ENCODE measurements around the gene MCF2L2.

Gene MCF2L2

DNA sequence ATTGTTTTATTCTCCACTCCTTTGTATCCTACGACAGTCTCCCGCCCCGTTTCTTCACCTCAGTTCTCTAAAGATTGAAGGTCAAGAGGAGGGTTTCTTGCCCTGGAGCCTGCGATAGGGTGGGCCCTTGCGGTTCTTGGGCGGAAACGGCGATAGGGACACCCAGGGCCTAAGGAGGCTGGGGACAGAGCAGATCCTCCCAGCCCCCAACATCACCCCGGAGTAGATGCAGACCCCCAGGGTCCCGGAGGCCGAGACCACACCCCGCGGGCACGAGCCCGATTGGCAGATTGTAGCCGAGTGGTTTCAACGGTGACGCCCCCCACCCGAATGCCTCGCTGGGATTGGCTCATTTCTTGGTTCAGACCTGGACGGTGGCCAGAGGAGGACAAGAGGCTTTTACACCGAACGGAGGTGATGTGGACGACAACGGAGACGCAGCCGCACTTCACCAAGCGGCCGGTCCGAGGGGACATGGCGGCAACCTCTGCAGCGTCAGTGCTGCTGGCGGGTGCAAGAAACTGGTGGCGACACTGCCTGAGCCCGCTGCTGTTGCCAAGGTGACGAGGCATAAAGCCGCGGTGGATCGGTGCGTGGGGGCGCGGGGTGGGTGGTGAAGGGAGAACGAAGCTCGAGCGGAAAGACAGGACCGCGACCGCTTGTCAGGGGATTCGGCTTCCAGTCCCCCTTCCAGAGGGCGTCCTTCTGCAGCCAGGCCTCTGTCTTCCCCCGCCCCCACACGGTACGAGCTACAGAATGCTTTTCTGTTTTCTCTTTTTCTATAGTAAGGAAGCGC, 19.0 kb upstream of the MCF2L2 start (continued):
- TF ChIP-seq, protein P1, sequence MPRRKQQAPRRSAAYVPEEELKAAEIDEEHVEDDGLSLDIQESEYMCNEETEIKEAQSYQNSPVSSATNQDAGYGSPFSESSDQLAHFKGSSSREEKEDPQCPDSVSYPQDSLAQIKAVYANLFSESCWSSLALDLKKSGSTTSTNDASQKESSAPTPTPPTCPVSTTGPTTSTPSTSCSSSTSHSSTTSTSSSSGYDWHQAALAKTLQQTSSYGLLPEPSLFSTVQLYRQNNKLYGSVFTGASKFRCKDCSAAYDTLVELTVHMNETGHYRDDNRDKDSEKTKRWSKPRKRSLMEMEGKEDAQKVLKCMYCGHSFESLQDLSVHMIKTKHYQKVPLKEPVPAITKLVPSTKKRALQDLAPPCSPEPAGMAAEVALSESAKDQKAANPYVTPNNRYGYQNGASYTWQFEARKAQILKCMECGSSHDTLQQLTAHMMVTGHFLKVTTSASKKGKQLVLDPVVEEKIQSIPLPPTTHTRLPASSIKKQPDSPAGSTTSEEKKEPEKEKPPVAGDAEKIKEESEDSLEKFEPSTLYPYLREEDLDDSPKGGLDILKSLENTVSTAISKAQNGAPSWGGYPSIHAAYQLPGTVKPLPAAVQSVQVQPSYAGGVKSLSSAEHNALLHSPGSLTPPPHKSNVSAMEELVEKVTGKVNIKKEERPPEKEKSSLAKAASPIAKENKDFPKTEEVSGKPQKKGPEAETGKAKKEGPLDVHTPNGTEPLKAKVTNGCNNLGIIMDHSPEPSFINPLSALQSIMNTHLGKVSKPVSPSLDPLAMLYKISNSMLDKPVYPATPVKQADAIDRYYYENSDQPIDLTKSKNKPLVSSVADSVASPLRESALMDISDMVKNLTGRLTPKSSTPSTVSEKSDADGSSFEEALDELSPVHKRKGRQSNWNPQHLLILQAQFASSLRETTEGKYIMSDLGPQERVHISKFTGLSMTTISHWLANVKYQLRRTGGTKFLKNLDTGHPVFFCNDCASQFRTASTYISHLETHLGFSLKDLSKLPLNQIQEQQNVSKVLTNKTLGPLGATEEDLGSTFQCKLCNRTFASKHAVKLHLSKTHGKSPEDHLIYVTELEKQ (tag by site-specific recombination; IDR thresholded peaks at IDR 0.05; ENCODE audit: borderline replicate concordance): peak; percentile 25; the same call in 1 of the 2 replicates
- peak; percentile 77 for TF ChIP-seq GLIS1 (tag by site-specific recombination; IDR thresholded peaks at IDR 0.05)
- TF ChIP-seq, protein P2, sequence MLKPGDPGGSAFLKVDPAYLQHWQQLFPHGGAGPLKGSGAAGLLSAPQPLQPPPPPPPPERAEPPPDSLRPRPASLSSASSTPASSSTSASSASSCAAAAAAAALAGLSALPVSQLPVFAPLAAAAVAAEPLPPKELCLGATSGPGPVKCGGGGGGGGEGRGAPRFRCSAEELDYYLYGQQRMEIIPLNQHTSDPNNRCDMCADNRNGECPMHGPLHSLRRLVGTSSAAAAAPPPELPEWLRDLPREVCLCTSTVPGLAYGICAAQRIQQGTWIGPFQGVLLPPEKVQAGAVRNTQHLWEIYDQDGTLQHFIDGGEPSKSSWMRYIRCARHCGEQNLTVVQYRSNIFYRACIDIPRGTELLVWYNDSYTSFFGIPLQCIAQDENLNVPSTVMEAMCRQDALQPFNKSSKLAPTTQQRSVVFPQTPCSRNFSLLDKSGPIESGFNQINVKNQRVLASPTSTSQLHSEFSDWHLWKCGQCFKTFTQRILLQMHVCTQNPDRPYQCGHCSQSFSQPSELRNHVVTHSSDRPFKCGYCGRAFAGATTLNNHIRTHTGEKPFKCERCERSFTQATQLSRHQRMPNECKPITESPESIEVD (tag by site-specific recombination; IDR thresholded peaks at IDR 0.05): no peak
- 0 out of 2 replicates have a peak, but pooled peaks have one; percentile 15 for TF ChIP-seq ZBTB48 (tag by site-specific recombination; IDR thresholded peaks at IDR 0.05)
- 0 out of 2 replicates have a peak, but pooled peaks have one; percentile 20 for TF ChIP-seq ZNF792 (tag by site-specific recombination; IDR thresholded peaks at IDR 0.05)
- peak; percentile 76 for TF ChIP-seq SP7 (tag by site-specific recombination; IDR thresholded peaks at IDR 0.05)
- TF ChIP-seq, protein P3, sequence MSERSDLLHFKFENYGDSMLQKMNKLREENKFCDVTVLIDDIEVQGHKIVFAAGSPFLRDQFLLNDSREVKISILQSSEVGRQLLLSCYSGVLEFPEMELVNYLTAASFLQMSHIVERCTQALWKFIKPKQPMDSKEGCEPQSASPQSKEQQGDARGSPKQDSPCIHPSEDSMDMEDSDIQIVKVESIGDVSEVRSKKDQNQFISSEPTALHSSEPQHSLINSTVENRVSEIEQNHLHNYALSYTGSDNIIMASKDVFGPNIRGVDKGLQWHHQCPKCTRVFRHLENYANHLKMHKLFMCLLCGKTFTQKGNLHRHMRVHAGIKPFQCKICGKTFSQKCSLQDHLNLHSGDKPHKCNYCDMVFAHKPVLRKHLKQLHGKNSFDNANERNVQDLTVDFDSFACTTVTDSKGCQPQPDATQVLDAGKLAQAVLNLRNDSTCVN (tag by site-specific recombination; optimal IDR thresholded peaks at IDR 0.05): peak; percentile 68
- TF ChIP-seq, protein P4, sequence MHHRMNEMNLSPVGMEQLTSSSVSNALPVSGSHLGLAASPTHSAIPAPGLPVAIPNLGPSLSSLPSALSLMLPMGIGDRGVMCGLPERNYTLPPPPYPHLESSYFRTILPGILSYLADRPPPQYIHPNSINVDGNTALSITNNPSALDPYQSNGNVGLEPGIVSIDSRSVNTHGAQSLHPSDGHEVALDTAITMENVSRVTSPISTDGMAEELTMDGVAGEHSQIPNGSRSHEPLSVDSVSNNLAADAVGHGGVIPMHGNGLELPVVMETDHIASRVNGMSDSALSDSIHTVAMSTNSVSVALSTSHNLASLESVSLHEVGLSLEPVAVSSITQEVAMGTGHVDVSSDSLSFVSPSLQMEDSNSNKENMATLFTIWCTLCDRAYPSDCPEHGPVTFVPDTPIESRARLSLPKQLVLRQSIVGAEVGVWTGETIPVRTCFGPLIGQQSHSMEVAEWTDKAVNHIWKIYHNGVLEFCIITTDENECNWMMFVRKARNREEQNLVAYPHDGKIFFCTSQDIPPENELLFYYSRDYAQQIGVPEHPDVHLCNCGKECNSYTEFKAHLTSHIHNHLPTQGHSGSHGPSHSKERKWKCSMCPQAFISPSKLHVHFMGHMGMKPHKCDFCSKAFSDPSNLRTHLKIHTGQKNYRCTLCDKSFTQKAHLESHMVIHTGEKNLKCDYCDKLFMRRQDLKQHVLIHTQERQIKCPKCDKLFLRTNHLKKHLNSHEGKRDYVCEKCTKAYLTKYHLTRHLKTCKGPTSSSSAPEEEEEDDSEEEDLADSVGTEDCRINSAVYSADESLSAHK (tag by site-specific recombination; IDR thresholded peaks at IDR 0.05): peak; percentile 11; the same call in 1 of the 2 replicates
- peak; percentile 63; the same call in 1 of the 2 replicates for TF ChIP-seq ZNF366 (tag by site-specific recombination; conservative IDR thresholded peaks at IDR 0.05)
- peak; percentile 59 for TF ChIP-seq KLF9 (tag by site-specific recombination; IDR thresholded peaks at IDR 0.05; ENCODE audit: low read depth)
- peak; percentile 66 for TF ChIP-seq SP3 (tag by site-specific recombination; IDR thresholded peaks at IDR 0.05)
- TF ChIP-seq, protein P5, sequence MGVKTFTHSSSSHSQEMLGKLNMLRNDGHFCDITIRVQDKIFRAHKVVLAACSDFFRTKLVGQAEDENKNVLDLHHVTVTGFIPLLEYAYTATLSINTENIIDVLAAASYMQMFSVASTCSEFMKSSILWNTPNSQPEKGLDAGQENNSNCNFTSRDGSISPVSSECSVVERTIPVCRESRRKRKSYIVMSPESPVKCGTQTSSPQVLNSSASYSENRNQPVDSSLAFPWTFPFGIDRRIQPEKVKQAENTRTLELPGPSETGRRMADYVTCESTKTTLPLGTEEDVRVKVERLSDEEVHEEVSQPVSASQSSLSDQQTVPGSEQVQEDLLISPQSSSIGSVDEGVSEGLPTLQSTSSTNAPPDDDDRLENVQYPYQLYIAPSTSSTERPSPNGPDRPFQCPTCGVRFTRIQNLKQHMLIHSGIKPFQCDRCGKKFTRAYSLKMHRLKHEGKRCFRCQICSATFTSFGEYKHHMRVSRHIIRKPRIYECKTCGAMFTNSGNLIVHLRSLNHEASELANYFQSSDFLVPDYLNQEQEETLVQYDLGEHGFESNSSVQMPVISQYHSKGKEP (tag by site-specific recombination; IDR thresholded peaks at IDR 0.05): no peak
- peak; percentile 89 for TF ChIP-seq YY1 (tag by site-specific recombination; IDR thresholded peaks at IDR 0.05)
- TF ChIP-seq, protein P6, sequence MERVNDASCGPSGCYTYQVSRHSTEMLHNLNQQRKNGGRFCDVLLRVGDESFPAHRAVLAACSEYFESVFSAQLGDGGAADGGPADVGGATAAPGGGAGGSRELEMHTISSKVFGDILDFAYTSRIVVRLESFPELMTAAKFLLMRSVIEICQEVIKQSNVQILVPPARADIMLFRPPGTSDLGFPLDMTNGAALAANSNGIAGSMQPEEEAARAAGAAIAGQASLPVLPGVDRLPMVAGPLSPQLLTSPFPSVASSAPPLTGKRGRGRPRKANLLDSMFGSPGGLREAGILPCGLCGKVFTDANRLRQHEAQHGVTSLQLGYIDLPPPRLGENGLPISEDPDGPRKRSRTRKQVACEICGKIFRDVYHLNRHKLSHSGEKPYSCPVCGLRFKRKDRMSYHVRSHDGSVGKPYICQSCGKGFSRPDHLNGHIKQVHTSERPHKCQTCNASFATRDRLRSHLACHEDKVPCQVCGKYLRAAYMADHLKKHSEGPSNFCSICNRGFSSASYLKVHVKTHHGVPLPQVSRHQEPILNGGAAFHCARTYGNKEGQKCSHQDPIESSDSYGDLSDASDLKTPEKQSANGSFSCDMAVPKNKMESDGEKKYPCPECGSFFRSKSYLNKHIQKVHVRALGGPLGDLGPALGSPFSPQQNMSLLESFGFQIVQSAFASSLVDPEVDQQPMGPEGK (tag by site-specific recombination; IDR thresholded peaks at IDR 0.05): peak; percentile 91
- 0 out of 2 replicates have a peak, but pooled peaks have one; percentile 19 for TF ChIP-seq ZIC2 (tag by site-specific recombination; IDR thresholded peaks at IDR 0.05)
- TF ChIP-seq WT1 (tag by site-specific recombination; IDR thresholded peaks at IDR 0.05): no peak
- TF ChIP-seq ZNF600 (tag by site-specific recombination; IDR thresholded peaks at IDR 0.05): peak; percentile 71
- TF ChIP-seq, protein P7, sequence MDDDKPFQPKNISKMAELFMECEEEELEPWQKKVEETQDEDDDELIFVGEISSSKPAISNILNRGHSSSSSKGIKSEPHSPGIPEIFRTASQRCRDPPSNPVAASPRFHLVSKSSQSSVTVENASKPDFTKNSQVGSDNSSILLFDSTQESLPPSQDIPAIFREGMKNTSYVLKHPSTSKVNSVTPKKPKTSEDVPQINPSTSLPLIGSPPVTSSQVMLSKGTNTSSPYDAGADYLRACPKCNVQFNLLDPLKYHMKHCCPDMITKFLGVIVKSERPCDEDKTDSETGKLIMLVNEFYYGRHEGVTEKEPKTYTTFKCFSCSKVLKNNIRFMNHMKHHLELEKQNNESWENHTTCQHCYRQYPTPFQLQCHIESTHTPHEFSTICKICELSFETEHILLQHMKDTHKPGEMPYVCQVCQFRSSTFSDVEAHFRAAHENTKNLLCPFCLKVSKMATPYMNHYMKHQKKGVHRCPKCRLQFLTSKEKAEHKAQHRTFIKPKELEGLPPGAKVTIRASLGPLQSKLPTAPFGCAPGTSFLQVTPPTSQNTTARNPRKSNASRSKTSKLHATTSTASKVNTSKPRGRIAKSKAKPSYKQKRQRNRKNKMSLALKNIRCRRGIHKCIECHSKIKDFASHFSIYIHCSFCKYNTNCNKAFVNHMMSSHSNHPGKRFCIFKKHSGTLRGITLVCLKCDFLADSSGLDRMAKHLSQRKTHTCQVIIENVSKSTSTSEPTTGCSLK (tag by site-specific recombination; IDR thresholded peaks at IDR 0.05): no peak
